ENCODE data around the gene LSM4.
"Not testable (repeated sequence)": the region's sequence is repeated elsewhere in the genome, so short reads cannot be mapped to it uniquely, and the experiment has no call there.

LSM4 gene

GRCh38 chr19:18322759-18323460, at the start of gene LSM4:
Gene LSM4 (minus strand): TSS chr19:18323076. CDS start chr19:18323020, 56 bp downstream.
- peak; percentile 89 for DNase-seq (ENCODE audit: low read depth)

- DNase-seq (ENCODE audit: low read depth) = no peak
Observed at GRCh38 chr19:18368504-18369222, 45.8 kb upstream of the LSM4 start.

GRCh38 chr19:18366021-18366435, 43.2 kb upstream of the LSM4 start:
- no peak for DNase-seq (ENCODE audit: low read depth)

GRCh38 chr19:18364826-18365528, 42.1 kb upstream of the LSM4 start:
- peak; percentile 95 for DNase-seq (ENCODE audit: low read depth)

- DNase-seq (ENCODE audit: low read depth) = not testable (repeated sequence)
Observed at GRCh38 chr19:18364277-18364825, 41.5 kb upstream of the LSM4 start.

- no peak for DNase-seq (ENCODE audit: low read depth)
Observed at GRCh38 chr19:18363787-18364186, 40.9 kb upstream of the LSM4 start.

- no peak for DNase-seq (ENCODE audit: low read depth)
Observed at GRCh38 chr19:18362934-18363542, 40.2 kb upstream of the LSM4 start.

- DNase-seq (ENCODE audit: low read depth) = no peak
Observed at GRCh38 chr19:18361646-18362045, 38.8 kb upstream of the LSM4 start.

GRCh38 chr19:18357041-18357440, 34.2 kb upstream of the LSM4 start:
- no peak for DNase-seq (ENCODE audit: low read depth)

- DNase-seq (ENCODE audit: low read depth) = not testable (repeated sequence)
Observed at GRCh38 chr19:18354743-18355142, 31.9 kb upstream of the LSM4 start.

- no peak for DNase-seq (ENCODE audit: low read depth)
Observed at GRCh38 chr19:18353378-18354005, 30.6 kb upstream of the LSM4 start.

GRCh38 chr19:18351544-18351943, 28.7 kb upstream of the LSM4 start:
- no peak for DNase-seq (ENCODE audit: low read depth)

- DNase-seq (ENCODE audit: low read depth) = no peak
Observed at GRCh38 chr19:18350490-18350889, 27.6 kb upstream of the LSM4 start.

GRCh38 chr19:18349524-18350128, 26.8 kb upstream of the LSM4 start:
- peak; percentile 38 for DNase-seq (ENCODE audit: low read depth)

GRCh38 chr19:18348818-18349339, 26.0 kb upstream of the LSM4 start:
- not testable (repeated sequence) for DNase-seq (ENCODE audit: low read depth)

GRCh38 chr19:18348171-18348570, 25.3 kb upstream of the LSM4 start:
- no peak for DNase-seq (ENCODE audit: low read depth)

GRCh38 chr19:18346091-18346490, 23.2 kb upstream of the LSM4 start:
- DNase-seq (ENCODE audit: low read depth) = no peak

GRCh38 chr19:18345296-18345695, 22.4 kb upstream of the LSM4 start:
- DNase-seq (ENCODE audit: low read depth) = no peak

- no peak for DNase-seq (ENCODE audit: low read depth)
Observed at GRCh38 chr19:18344582-18344950, 21.7 kb upstream of the LSM4 start.

GRCh38 chr19:18342090-18342632, 19.3 kb upstream of the LSM4 start:
- no peak for DNase-seq (ENCODE audit: low read depth)

All from stromal cell of bone marrow (primary cell).